ENCODE results near the gene RARG. TPM values are rescaled to one million over a fixed set of nuclear protein-coding genes. Genes with fewer than 3 reads are reported as not detected.
A peak's percentile ranks its signal among the peaks of the same experiment; 100 is the strongest.

RARG gene
- total RNA-seq, 1 donor from 2014 or later = 29.8 TPM

- H3K9me3 ChIP-seq = no peaks in the 10 kb centered on the region
- TF ChIP-seq CTCF (IDR thresholded peaks at IDR 0.05) = no peak
- H3K27ac ChIP-seq = peak overlapping the region; percentile 87 to 88
- intact Hi-C loops (cut with DNase I) = loop anchor here (10.0 kb wide), 1 partner anchor 1183 kb away; no protein-coding TSS in a partner anchor
- DNase-seq (ENCODE audit: low spot score in 2 of 2) = no peak
- no peaks in the 10 kb centered on the region for H3K27me3 ChIP-seq
- peaks cover 20 to 50% of the 10 kb centered on the region in 2 donors for H3K4me1 ChIP-seq
- H3K36me3 ChIP-seq = peaks cover 9 to 13% of the 10 kb centered on the region in 2 donors
- no peak overlapping the region for H3K4me3 ChIP-seq
Observed at GRCh38 chr12:53227836-53228235, 4.2 kb downstream of the RARG start.

GRCh38 chr12:53227341-53227740 is 4.7 kb downstream of the RARG start:
- peak overlapping the region in 1 of 2 donors; percentile 87 for H3K27ac ChIP-seq
- TF ChIP-seq CTCF (IDR thresholded peaks at IDR 0.05) = no peak
- H3K4me3 ChIP-seq = no peak overlapping the region
- H3K27me3 ChIP-seq = no peaks in the 10 kb centered on the region
- peaks cover 9 to 13% of the 10 kb centered on the region in 2 donors for H3K36me3 ChIP-seq
- DNase-seq (ENCODE audit: low spot score in 2 of 2) = no peak
- H3K4me1 ChIP-seq = peaks cover 24 to 50% of the 10 kb centered on the region in 2 donors
- no peaks in the 10 kb centered on the region for H3K9me3 ChIP-seq
- intact Hi-C loops (cut with DNase I) = loop anchor here (10.0 kb wide), 1 partner anchor 1183 kb away; no protein-coding TSS in a partner anchor

GRCh38 chr12:53226815-53227214 is 5.2 kb downstream of the RARG start:
- intact Hi-C loops (cut with DNase I) = loop anchor here (10.0 kb wide), 1 partner anchor 1182 kb away; no protein-coding TSS in a partner anchor
- H3K4me1 ChIP-seq = peaks cover 24 to 53% of the 10 kb centered on the region in 2 donors
- H3K27ac ChIP-seq = peak overlapping the region in 1 of 2 donors; percentile 87
- H3K36me3 ChIP-seq = peaks cover 9 to 13% of the 10 kb centered on the region in 2 donors
- DNase-seq (ENCODE audit: low spot score in 2 of 2) = no peak
- no peak overlapping the region for H3K4me3 ChIP-seq
- no peak for TF ChIP-seq CTCF (IDR thresholded peaks at IDR 0.05)
- H3K9me3 ChIP-seq = no peaks in the 10 kb centered on the region
- no peaks in the 10 kb centered on the region for H3K27me3 ChIP-seq

DNA sequence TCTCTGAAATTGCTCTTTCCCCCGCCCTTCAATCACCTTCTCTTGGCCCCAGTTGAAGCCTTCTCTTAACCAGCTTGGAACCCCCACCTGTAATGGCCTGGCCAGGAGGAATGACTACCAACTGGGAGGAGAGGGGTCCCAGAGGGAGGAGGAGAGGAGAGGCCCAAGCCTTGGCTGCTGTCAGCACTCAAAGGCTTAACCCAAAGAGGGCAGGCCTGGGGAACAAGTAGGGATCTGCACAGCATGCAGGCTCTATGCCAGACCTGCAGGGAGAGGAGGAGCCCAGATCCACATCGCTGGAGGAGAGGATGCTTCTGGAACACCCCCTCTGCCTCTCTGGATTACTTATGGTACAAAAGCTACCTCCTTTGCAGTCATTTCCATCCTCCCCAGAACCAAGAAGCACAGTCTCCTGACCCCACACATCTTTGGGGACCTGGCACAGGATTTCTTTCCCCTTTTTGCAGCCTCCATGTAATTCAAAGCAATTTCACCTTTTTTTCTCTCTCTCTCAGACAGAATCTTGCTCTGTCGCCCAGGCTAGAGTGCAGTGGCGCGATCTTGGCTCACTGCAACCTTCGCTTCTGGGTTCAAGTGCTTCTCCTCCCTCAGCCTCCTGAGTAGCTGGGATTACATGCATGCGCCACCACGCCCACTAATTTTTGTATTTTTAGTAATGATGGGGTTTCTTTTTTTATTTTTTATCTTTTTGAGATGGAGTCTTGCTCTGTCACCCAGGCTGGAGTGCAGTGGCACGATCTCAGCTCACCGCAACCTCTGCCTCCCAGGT is 6.2 kb downstream of the RARG start:
- peaks cover 24 to 53% of the 10 kb centered on the region in 2 donors for H3K4me1 ChIP-seq
- H3K27ac ChIP-seq = peak overlapping the region; percentile 92 to 96
- H3K27me3 ChIP-seq = no peaks in the 10 kb centered on the region
- DNase-seq (ENCODE audit: low spot score in 2 of 2) = no peak
- H3K36me3 ChIP-seq = peaks cover 9 to 13% of the 10 kb centered on the region in 2 donors
- peak overlapping the region in 1 of 2 donors; percentile 3 for H3K4me3 ChIP-seq
- no peaks in the 10 kb centered on the region for H3K9me3 ChIP-seq
- intact Hi-C loops (cut with DNase I) = loop anchor here (10.0 kb wide), 1 partner anchor 1181 kb away; no protein-coding TSS in a partner anchor
- TF ChIP-seq CTCF (IDR thresholded peaks at IDR 0.05) = no peak

DNA sequence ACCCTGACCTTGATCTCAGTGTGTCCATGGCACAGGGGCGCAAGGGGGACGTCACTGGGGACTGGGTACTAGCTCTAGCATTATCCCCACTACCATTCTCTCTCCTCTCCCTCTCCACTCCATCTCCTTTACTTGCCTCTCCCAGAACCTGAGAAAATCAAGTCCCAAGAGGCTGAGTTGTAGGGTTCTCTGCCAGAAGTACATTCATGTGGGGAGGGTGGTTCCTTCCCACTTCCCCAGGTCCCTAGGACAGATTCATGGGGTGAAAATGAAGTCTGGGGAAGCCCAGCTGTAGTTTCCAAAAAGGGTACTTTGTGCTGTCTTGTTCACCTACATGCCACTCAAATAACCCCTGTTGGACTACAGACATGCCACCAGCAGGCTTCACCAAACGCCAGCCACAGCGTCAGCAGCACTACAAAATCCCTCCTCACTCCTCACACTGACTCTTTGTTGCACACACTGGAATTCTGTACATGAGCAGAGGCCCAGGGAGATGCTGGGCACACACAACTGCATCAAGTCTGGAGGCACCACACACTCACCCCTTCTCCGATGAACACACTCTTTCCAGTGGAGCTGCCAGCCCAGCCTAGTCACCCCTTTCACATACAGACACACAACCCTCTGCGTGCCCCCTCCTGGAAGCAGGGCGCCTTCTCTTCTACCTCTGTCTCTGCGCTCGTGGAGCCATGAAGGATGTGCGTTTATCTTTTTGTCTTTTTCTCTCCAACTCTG is 6.9 kb downstream of the RARG start:
- DNase-seq (ENCODE audit: low spot score in 2 of 2) = peak in 1 of 2 donors; percentile 87
- Histone ChIP-seq H3K9me3 (no peaks in the 10 kb centered on the region), H3K27me3 (no peaks in the 10 kb centered on the region), H3K4me1 (peaks cover 24 to 47% of the 10 kb centered on the region in 2 donors), H3K27ac (peak overlapping the region; percentile 92 to 96), H3K36me3 (peaks cover 9 to 13% of the 10 kb centered on the region in 2 donors), H3K4me3 (peak overlapping the region in 1 of 2 donors; percentile 3)
- intact Hi-C loops (cut with DNase I) = loop anchor here (10.0 kb wide), 1 partner anchor 1180 kb away; no protein-coding TSS in a partner anchor
- no peak for TF ChIP-seq CTCF (IDR thresholded peaks at IDR 0.05)

All from ascending aorta (tissue), 2 donors.